Lower leg skin (tissue), 4 donors: ENCODE measurements around the gene ZNF705A. TPM values are rescaled to one million over a fixed set of nuclear protein-coding genes. Genes with fewer than 3 reads are reported as not detected.
A peak's percentile ranks its signal among the peaks of the same experiment; 100 is the strongest.
"Not testable (repeated sequence)": the region's sequence is repeated elsewhere in the genome, so short reads cannot be mapped to it uniquely, and the experiment has no call there.

Source experiments
- DNase-seq, 2 donors: peaks; one replicate each; pipeline ENCODE4 v3.0.0-alpha.2; 2019; ENCODE audit warnings: low spot score in 2 of 2
- H3K4me3 ChIP-seq: fragments of 200-600 bp; sonication (generic); 2 replicates; pipeline ENCODE4 v1.5.1; 2017; ENCODE audit warnings: mild to moderate bottlenecking, low read depth; ENCODE audit not compliant: poor library complexity, severe bottlenecking
- POLR2A ChIP-seq, 2 donors: fragments of 450-650 bp; IDR thresholded peaks; one replicate each; pipeline ENCODE4 v1.6.1; 2016 to 2017; ENCODE audit warnings: antibody characterized with exemption in 2 of 2, mild to moderate bottlenecking in 1 of 2, moderate library complexity in 1 of 2
- WGBS, 2 donors: methylation state at CpG; one replicate each; pipeline ENCODE4 v1.1.5; 2018; 5-methylcytosine and 5-hydroxymethylcytosine counted together
- intact Hi-C: fragments of 100-400 bp; cut with DNase I; formaldehyde crosslinking; loops from one replicate; pipeline ENCODE4 v1.15.0; 2023; ENCODE audit warnings: low total_unique reads
- total RNA-seq, 4 donors: library from RNA; depleted of rRNA; stranded (reverse); fragments of >200 nt; gene quantifications; one replicate each; pipeline ENCODE4 v1.1.0, GENCODE V29; 2016
- TF ChIP-seq, protein P1 (sequence below), 3 donors: fragments of 450-650 bp; IDR thresholded peaks; one replicate each; pipeline ENCODE4 v1.5.1; 2016; ENCODE audit warnings: antibody characterized with exemption in 3 of 3, mild to moderate bottlenecking in 3 of 3, moderate library complexity in 2 of 3

Gene ZNF705A
- total RNA-seq, 4 donors from 2014 or later = not detected

DNA sequence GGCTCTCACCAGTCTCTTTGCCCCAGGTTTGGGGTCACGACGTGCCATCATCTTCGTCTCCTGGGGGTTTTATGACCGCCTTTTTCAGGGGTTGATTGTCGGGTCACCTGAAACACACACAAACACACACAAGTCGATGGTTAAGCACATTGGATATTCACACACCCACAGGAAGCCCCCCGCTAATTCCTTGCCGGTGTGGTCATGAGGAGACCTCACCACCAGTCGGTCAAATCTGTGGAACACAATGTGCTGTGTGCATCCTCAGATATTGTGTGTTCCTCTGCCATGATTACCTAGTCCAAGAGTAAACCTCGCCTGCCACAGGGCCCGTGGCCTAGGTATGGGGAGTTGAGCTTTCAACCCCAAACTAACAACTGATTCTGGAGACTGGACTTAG lies 68.0 kb downstream of the ZNF705A start:
- WGBS, 2 donors = 96 to 97% methylated on average over 8 to 10 of the region's 11 CpGs
- intact Hi-C loops, H3K4me3 ChIP-seq: not testable (repeated sequence)
- DNase-seq = peak in 1 of 2 donors; percentile 61

- DNase-seq = no peak
- H3K4me3 ChIP-seq = no peak overlapping the region
- TF ChIP-seq, protein P1, sequence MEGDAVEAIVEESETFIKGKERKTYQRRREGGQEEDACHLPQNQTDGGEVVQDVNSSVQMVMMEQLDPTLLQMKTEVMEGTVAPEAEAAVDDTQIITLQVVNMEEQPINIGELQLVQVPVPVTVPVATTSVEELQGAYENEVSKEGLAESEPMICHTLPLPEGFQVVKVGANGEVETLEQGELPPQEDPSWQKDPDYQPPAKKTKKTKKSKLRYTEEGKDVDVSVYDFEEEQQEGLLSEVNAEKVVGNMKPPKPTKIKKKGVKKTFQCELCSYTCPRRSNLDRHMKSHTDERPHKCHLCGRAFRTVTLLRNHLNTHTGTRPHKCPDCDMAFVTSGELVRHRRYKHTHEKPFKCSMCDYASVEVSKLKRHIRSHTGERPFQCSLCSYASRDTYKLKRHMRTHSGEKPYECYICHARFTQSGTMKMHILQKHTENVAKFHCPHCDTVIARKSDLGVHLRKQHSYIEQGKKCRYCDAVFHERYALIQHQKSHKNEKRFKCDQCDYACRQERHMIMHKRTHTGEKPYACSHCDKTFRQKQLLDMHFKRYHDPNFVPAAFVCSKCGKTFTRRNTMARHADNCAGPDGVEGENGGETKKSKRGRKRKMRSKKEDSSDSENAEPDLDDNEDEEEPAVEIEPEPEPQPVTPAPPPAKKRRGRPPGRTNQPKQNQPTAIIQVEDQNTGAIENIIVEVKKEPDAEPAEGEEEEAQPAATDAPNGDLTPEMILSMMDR (IDR thresholded peaks at IDR 0.05) = no peak
- TF ChIP-seq POLR2A (IDR thresholded peaks at IDR 0.05) = no peak
- 83 to 94% methylated on average over 8 of the region's 8 CpGs for WGBS, 2 donors
- intact Hi-C loops = no loop called here
Observed at GRCh38 chr12:8226355-8226754, 69.5 kb downstream of the ZNF705A start.

DNA sequence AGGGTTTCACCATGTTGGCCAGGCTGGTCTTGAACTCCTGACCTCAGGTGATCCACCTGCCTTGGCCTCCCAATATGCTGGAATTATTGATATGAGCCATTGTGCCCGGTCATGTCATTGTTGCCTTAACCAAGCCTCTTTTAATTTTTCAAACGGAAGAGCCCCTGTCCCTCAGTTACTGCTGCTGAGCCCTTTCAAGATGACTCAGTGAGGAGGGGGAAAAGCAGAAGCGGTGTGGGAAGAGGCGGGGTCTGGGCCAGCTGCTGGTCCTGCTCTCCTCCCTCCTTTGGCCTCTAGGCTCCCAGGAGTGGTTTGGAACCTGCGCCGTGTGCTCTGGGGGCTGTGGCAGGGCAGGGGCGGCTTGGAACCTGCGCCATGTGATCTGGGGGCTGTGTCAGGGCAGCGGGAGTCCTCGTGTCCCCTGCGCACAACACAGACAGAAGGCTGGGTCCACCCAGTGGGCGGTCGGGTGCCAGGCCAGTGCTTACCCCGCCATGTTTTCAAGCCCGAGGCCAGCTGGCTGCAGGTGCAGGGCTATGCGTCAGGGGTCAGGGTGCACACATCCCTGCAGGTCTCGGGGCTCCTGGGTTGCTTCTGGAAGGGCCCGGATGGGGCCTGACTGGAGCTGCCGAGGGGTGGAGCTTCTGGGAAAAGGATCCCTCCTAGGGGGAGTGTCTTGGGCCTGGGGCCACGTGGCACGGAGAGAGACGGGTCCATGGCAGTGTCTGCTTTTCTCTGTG lies 70.3 kb downstream of the ZNF705A start, which contains the start of gene FAM90A1:
Gene FAM90A1, minus strand, starts transcription at position 627 of the 740 bp plus-strand sequence. CDS start 2,786 bp downstream, outside the sequence.
- H3K4me3 ChIP-seq, intact Hi-C loops: not testable (repeated sequence)
- peak in 1 of 2 donors; percentile 75 for DNase-seq
- 19 to 72% methylated on average over 18 to 20 of the region's 22 CpGs for WGBS, 2 donors

DNA sequence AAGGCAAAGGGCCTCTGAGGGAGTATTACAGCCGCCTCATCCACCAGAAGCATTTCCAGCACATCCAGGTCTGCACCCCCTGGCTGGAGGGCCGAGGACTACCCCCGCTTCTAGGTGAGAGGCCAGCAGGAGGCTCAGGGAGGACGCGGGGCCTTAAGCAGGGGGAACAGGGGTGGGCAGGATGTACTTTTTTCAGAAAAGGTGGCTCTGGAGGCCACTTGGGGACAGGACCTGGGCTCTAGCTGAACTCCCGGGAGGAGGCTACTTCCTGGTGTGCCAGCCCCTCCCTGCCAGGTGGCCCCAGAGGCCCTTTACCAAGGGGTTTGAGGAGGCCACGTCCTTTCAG lies 70.9 kb downstream of the ZNF705A start:
- peak in 1 of 2 donors; percentile 73 for DNase-seq
- intact Hi-C loops, H3K4me3 ChIP-seq: not testable (repeated sequence)
- WGBS, 2 donors = 22 to 61% methylated on average over 6 to 7 of the region's 7 CpGs

DNA sequence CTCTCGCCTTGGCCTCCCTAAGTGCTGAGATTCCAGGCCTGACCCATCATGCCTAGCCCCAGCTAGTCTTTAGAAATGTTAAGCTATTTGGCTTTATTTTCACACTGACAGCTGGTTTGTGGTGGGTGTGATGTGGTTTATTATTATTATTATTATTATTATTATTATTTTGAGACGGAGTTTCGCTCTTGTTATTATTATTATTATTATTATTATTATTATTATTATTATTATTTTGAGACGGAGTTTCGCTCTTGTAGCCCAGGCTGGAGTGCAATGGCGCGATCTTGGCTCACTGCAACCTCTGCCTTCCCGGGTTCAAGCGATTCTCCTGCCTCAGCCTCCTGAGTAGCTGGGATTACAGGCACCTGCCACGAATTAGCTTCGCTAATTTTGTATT lies 71.8 kb downstream of the ZNF705A start:
- 91 to 94% methylated on average over 11 of the region's 11 CpGs for WGBS, 2 donors

DNA sequence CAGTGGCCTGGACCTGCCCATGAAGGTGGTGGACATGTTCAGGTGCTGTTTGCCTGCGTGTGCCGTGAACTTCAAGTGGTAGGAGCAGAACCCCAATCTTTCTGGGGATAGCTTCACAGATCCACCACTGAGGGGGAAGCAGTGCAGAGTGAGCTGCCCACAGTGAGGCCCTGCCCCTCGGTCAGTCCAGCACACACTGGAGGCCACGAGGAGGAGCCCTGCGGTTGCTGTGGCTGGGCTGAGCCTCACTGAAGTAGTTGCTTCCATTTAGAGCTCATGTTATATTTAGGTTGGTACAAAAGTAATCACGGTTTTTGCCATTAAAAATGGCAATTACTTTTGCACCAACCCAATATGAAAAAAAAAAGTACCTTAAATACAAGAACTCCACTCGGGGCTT lies 72.7 kb downstream of the ZNF705A start:
- intact Hi-C loops, DNase-seq, H3K4me3 ChIP-seq: not testable (repeated sequence)
- WGBS, 2 donors = 56 to 58% methylated on average over 4 to 7 of the region's 7 CpGs

More for the DNA sequence above, 71.8 kb downstream of the ZNF705A start:
- intact Hi-C loops, H3K4me3 ChIP-seq, DNase-seq: not testable (repeated sequence)

Other genes with a start within 250 kb of the ZNF705A start
- 10 to 100 TPM in 2 of 4 donors, 1 to 10 TPM in 2; 6.8 to 38.7 (median 11.3) TPM for gene SLC2A3, start 220.8 kb upstream of the ZNF705A start, total RNA-seq
- 10 to 100 TPM; 19.4 to 27.2 (median 23.5) TPM for gene FOXJ2, start 124.3 kb upstream of the ZNF705A start, total RNA-seq
- 1 to 10 TPM; 1.4 to 5.5 (median 3.4) TPM for gene C3AR1, start 90.7 kb upstream of the ZNF705A start, total RNA-seq
- gene NECAP1, start 74.7 kb upstream of the ZNF705A start, total RNA-seq = 10 to 100 TPM; 30.8 to 41.2 (median 37.2) TPM
- gene CLEC4A, start 33.4 kb upstream of the ZNF705A start, total RNA-seq = 10 to 100 TPM in 1 of 4 donors, 1 to 10 TPM in 2, under 1 TPM in 1; 0.62 to 11.6 (median 2.4) TPM
- gene FAM90A1, start 70.6 kb downstream of the ZNF705A start, total RNA-seq = under 1 TPM in 2 of 4 donors, not detected in 2; 0.10 to 0.23 TPM